HEK293T (cell line): ENCODE data around the gene RNF175.

Source experiments
- CTCF ChIA-PET: fragments of 350-600 bp; formaldehyde crosslinking; extraction: SDS; loops from one replicate; lab custom pipeline; 2021; ENCODE audit warnings: antibody characterized with exemption, inconsistent platforms; lab: Yijun Ruan, JAX
- POLR2A ChIA-PET: fragments of 350-600 bp; formaldehyde crosslinking; extraction: SDS; loops from one replicate; lab custom pipeline; 2020; ENCODE audit warnings: antibody characterized with exemption, inconsistent platforms; lab: Yijun Ruan, JAX
- DNase-seq: peaks from one replicate; pipeline ENCODE4 v3.0.0; 2012; ENCODE audit warnings: mixed read lengths; ENCODE audit errors: extremely low spot score
- ARNT ChIP-seq: fragments of 450-650 bp; IDR thresholded peaks from 2 replicates; pipeline ENCODE4 v1.6.1; 2017; ENCODE audit warnings: mild to moderate bottlenecking
- BHLHE40 ChIP-seq: fragments of 450-650 bp; IDR thresholded peaks from 2 replicates; pipeline ENCODE4 v1.6.1; 2016; ENCODE audit warnings: mild to moderate bottlenecking, moderate library complexity, borderline replicate concordance
- CTBP1 ChIP-seq: fragments of 450-650 bp; IDR thresholded peaks from 2 replicates; pipeline ENCODE4 v1.6.1; 2016; ENCODE audit warnings: borderline replicate concordance
- ELF4 ChIP-seq: fragments of 450-650 bp; IDR thresholded peaks from 2 replicates; pipeline ENCODE4 v1.6.1; 2017; ENCODE audit warnings: antibody characterized with exemption
- FOXA1 ChIP-seq: fragments of 450-650 bp; IDR thresholded peaks from 2 replicates; pipeline ENCODE4 v1.6.1; 2016; ENCODE audit warnings: mild to moderate bottlenecking
- FOXK2 ChIP-seq: fragments of 450-650 bp; IDR thresholded peaks from 2 replicates; pipeline ENCODE4 v1.6.1; 2016; ENCODE audit warnings: mild to moderate bottlenecking
- FOXM1 ChIP-seq: fragments of 450-650 bp; IDR thresholded peaks from 2 replicates; pipeline ENCODE4 v1.6.1; 2017; ENCODE audit warnings: mild to moderate bottlenecking, borderline replicate concordance
- HDGF ChIP-seq: fragments of 450-650 bp; IDR thresholded peaks from 2 replicates; pipeline ENCODE4 v1.6.1; 2017; ENCODE audit warnings: antibody characterized with exemption, borderline replicate concordance
- L3MBTL2 ChIP-seq: fragments of 450-650 bp; conservative IDR thresholded peaks from 2 replicates; pipeline ENCODE4 v1.6.1; 2016; ENCODE audit warnings: mild to moderate bottlenecking
- LEF1 ChIP-seq: fragments of 450-650 bp; IDR thresholded peaks from 2 replicates; pipeline ENCODE4 v1.6.1; 2017; ENCODE audit warnings: mild to moderate bottlenecking, borderline replicate concordance
- NFRKB ChIP-seq: fragments of 450-650 bp; IDR thresholded peaks from 2 replicates; pipeline ENCODE4 v1.6.1; 2016; ENCODE audit warnings: mild to moderate bottlenecking, moderate library complexity
- SP1 ChIP-seq: fragments of 450-650 bp; IDR thresholded peaks from 2 replicates; pipeline ENCODE4 v1.6.1; 2017
- SUZ12 ChIP-seq: fragments of 450-650 bp; IDR thresholded peaks from 2 replicates; pipeline ENCODE4 v1.6.1; 2016; ENCODE audit warnings: mild to moderate bottlenecking
- TARDBP ChIP-seq: fragments of 450-650 bp; IDR thresholded peaks from 2 replicates; pipeline ENCODE4 v1.6.1; 2016
- ZNF384 ChIP-seq: fragments of 450-650 bp; IDR thresholded peaks from 2 replicates; pipeline ENCODE4 v1.6.1; 2016
- TF ChIP-seq, protein P1 (sequence below): fragments of 450-650 bp; IDR thresholded peaks from 2 replicates; pipeline ENCODE4 v1.6.1; 2016

RNF175 gene

DNA sequence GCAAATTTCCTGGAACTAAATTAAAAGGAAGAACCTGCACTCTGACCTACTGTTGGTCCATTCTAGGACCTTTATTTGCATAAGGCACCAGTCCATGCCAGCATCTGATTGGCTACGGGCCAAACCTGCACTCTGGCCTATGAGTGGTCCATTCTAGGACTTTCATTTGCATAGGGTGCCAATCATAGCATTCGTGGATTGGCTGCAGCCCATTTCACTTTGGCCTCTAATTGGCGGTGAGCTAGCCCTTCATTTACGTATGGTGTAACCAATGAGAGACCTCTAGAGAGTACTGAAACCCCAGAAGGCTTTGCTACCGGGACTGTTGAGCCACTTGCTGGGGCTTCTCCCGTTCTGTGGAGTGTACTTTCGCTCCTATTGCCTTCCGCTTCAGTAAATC, 6.1 kb upstream of the RNF175 start:
- ChIA-PET CTCF (no interaction called here), POLR2A (no interaction called here)
- TF ChIP-seq BHLHE40: no peak
- TF ChIP-seq HDGF: no peak
- no peak for DNase-seq

DNA sequence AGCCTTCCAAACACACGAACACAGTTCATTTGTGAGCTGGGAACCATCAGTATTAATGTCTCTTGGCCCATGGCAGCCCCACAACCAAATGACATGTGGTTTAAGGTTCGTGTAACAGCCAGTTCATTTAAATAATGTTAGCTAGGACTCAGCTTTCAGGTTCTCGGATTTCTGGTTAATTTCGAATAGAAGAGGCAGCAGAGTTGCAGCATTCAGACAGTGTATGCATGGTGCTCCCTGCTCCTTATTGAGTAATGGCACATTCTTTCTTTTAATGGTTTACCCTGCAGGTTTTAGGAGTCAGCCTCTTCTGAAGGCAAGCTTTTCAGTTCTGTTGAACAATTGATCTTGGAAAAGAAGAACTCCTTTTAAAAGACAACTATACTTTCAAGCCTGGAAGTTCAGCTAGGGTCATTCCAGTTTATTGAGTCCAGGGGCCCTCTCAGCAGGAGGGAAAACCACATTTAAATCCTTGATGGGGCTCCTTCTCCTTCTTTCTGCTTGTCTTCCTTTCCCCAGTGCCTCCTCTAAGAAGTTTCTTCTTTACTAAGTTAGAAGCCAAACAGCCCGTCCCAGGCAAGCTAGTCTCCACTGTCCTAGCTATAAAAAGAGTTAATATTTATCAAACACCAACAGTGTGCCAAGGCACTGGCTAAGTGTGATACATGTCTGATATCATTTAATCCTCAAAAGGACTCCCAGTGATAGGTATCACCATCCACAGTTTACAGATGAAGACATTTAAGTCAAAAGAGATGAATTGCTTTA, 5.0 kb upstream of the RNF175 start:
- ChIA-PET CTCF (interaction anchor here (0.6 to 2.6 kb wide), 3 partner anchors 14 to 337 kb away, joined by 3 to 14 read pairs (median 4); no protein-coding TSS in a partner anchor), POLR2A (no interaction called here)
- no peak for TF ChIP-seq ZNF384
- TF ChIP-seq BHLHE40: no peak
- TF ChIP-seq ELF4: no peak
- TF ChIP-seq FOXK2: no peak
- TF ChIP-seq SP1: no peak
- TF ChIP-seq HDGF: no peak
- TF ChIP-seq TARDBP: no peak
- TF ChIP-seq, protein P1, sequence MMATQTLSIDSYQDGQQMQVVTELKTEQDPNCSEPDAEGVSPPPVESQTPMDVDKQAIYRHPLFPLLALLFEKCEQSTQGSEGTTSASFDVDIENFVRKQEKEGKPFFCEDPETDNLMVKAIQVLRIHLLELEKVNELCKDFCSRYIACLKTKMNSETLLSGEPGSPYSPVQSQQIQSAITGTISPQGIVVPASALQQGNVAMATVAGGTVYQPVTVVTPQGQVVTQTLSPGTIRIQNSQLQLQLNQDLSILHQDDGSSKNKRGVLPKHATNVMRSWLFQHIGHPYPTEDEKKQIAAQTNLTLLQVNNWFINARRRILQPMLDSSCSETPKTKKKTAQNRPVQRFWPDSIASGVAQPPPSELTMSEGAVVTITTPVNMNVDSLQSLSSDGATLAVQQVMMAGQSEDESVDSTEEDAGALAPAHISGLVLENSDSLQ: no peak
- no peak for TF ChIP-seq ARNT
- TF ChIP-seq SUZ12: no peak
- no peak for TF ChIP-seq NFRKB
- TF ChIP-seq LEF1: no peak
- TF ChIP-seq FOXM1: no peak
- TF ChIP-seq L3MBTL2: no peak
- DNase-seq: no peak

DNA sequence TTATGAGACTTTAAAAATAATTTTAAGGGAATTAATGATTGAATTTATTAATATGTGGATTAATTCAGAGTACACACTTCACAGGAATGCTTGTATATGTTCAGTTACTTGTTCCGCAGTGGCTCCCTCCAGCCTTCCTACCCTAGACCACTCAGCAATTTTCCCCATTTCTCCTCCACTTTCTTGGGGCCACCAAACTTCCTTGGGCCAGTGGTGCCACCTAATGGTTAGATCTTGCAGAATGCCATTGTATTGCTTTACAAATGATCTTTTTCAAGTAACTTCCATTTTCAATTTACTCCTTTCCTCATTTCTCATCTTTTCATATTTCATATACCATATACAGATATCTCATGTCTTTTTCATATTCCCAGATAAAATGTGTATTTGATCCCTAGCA, 3.6 kb upstream of the RNF175 start:
- no peak for TF ChIP-seq ARNT
- TF ChIP-seq SP1: no peak
- no peak for TF ChIP-seq CTBP1
- TF ChIP-seq HDGF: no peak
- no peak for TF ChIP-seq ZNF384
- no peak for TF ChIP-seq TARDBP
- TF ChIP-seq LEF1: no peak
- TF ChIP-seq FOXM1: no peak
- no peak for TF ChIP-seq FOXA1
- no peak for TF ChIP-seq L3MBTL2
- TF ChIP-seq BHLHE40: no peak
- TF ChIP-seq FOXK2: no peak
- ChIA-PET CTCF (interaction anchor here (0.6 to 2.6 kb wide), 2 partner anchors 13 to 505 kb away, joined by 4 to 14 read pairs; no protein-coding TSS in a partner anchor), POLR2A (no interaction called here)
- DNase-seq: no peak

DNA sequence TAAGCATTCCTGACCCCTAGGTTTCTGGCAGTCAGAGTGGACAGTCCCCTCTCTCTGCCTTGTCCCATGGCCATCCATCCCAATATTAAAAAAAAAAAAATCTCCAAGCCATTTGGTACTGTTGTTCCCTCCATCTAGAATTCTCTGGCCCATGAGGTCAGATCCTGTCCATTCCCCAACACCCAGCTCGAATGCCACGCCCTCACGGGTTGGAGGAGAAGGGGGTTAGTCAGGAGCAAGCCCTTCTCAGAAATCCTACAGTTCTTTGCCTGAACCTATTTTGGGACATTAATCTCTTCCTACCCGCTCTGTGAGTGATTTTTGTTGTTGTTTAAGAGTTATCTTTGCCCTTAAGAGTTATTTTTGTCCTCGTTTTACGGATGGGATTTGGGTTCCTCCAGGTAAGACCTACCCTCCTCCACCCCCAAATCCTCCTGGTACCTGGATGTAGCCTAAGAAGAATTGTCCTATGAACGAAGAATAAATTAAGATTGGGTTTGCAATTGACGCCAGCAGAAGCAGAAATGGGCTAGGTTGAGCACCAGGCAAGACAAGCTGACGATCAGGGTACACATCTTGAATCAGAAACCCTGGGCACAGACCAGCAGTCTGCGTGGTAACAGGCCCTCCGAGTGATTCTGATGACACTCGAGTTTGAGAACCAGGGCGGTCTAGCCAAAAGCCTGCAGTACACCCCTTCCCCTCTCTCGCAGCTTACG, 977 bp downstream of the RNF175 start:
- no peak for DNase-seq
- POLR2A ChIA-PET: no interaction called here

DNA sequence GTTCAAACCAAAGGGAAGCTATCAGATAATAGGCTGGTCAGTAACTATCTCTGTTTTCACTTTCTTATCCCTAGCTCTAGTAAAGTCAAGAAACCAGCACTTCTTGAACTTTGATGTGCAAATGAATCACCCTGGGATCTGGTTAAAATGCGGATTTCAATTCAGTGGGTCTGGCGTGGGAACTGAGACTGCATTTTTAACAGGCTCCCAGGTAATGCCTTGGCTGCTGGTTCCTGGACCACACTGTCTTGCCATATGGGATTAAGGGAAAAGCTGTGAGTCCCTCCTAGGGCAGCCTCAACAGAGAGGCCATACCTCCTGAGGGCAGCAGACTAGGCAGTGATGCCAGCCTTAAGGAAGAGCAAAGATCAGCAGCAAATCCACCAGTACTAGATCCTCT, 1.7 kb downstream of the RNF175 start:
- POLR2A ChIA-PET: no interaction called here
- CTCF ChIA-PET: no interaction called here
- no peak for DNase-seq
- no peak for TF ChIP-seq HDGF
- no peak for TF ChIP-seq ELF4
- TF ChIP-seq FOXK2: no peak
- no peak for TF ChIP-seq CTBP1
- TF ChIP-seq SUZ12: no peak
- TF ChIP-seq FOXM1: no peak
- no peak for TF ChIP-seq ARNT

More for the DNA sequence above, 977 bp downstream of the RNF175 start:
- TF ChIP-seq ELF4: no peak
- TF ChIP-seq L3MBTL2: no peak
- TF ChIP-seq SP1: no peak
- TF ChIP-seq SUZ12: no peak
- no peak for TF ChIP-seq BHLHE40
- TF ChIP-seq LEF1: no peak
- TF ChIP-seq FOXA1: no peak
- TF ChIP-seq ARNT: no peak
- TF ChIP-seq NFRKB: no peak
- TF ChIP-seq CTBP1: no peak
- TF ChIP-seq ZNF384: no peak
- TF ChIP-seq, protein P1: no peak
- TF ChIP-seq TARDBP: no peak
- TF ChIP-seq FOXK2: no peak
- TF ChIP-seq FOXM1: no peak
- TF ChIP-seq HDGF: no peak
- CTCF ChIA-PET: no interaction called here

DNA sequence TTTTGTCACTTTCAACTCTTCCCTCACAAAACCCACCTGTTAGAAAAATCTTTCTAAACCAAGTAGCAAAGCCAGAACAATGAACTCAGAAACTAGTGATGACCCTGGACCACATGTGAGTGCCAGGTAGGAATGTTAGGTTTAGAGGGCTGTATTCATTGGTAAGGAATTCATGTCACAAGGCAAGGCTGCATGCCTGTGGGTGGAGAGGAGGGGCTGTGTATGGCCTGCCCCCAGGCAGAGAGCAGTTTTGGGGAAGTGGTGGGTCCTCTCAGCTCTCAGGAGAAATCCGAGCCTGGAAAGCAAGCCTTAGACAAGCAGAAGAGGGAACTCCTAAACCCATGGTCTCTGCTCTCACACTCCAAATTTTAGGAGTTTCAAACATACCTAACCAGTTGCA, 2.4 kb downstream of the RNF175 start:
- no peak for TF ChIP-seq BHLHE40
- no peak for TF ChIP-seq L3MBTL2
- no peak for TF ChIP-seq CTBP1
- TF ChIP-seq LEF1: no peak
- TF ChIP-seq SP1: no peak
- no peak for TF ChIP-seq FOXA1
- TF ChIP-seq SUZ12: no peak
- no peak for TF ChIP-seq ZNF384
- TF ChIP-seq HDGF: no peak
- TF ChIP-seq ELF4: no peak
- ChIA-PET POLR2A (no interaction called here), CTCF (no interaction called here)
- no peak for DNase-seq
